RKO (cell line): ENCODE results near the gene OR52M1.

Experiments
- DNase-seq: peaks from one replicate; pipeline ENCODE4 v3.0.0-alpha.2; 2016; ENCODE audit warnings: low spot score

The OR52M1 gene

DNA sequence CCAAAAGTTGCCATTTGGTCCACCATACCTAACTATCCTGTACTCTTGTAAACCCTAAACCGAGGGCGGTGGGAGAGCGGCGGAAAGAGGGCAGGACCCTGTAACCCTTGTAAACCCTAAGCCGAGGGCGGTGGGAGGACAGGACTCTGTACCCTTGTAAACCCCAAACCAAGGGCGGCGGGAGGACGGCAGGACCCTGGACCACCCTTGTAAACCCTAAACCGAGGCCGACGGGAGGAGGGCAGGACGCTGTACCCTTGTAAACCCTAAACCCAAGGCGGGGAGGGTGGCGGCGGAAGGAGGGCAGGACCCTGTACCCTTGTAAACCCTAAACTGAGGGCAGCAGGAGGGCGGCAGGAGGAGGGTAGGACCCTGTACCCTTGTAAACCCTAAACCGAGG, 24.1 kb downstream of the OR52M1 start:
- no peak for DNase-seq

DNA sequence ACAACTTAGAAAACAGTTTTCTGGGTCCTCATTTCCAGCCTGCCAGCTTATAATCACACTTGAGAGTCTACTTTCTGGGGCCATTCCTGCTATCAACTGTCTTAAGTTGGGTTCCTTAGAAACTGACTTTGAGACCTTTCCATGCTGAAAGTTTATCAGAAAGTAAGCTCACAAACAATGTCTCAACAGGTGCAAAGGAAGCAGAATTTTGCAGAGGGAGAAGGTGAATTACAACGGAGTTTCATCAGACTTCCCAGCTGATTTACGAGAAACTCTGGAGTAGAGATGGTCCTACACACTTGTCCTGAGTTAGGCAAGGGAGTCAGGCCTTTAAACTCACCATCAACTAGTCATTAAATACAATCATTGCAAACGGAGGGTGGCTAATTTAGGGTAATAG, 31.9 kb downstream of the OR52M1 start:
- no peak for DNase-seq

DNA sequence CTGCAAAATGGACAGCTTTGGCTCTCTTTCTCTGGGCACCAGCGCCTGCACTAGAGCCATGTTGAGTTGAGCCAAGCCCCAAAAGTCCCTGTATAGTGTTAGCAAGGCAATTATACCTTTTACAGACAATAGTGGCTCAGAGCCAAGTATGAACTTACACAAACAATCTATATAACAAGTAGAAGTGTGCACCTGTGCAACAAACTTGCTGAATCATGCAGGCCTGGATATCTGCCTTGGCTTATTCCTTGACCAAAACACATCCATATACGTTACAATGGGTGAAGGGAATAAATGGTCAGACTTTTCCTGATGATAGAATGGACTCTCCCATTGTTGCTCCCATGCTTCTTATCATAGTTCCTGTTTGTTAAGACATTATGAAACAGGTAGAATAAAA, 32.8 kb downstream of the OR52M1 start:
- DNase-seq = no peak

DNA sequence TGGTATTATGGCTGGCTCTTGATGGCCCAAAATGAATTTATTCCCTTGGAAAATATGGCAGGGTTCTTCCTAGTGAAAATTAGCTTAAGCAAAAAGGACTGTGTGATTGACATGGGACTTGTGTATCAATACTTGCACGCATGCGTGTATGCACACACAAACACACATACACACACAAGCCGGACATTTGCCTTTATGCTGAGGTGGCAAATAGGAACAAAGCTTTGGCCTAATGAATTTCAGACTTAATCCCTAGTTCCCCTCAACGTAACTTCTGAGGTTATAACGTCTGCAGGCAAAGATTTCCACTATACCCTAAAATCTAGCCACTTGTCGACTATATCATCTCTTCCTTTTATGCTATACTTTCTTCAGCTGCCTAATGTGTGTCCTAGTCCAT, 33.6 kb downstream of the OR52M1 start:
- DNase-seq = no peak

DNA sequence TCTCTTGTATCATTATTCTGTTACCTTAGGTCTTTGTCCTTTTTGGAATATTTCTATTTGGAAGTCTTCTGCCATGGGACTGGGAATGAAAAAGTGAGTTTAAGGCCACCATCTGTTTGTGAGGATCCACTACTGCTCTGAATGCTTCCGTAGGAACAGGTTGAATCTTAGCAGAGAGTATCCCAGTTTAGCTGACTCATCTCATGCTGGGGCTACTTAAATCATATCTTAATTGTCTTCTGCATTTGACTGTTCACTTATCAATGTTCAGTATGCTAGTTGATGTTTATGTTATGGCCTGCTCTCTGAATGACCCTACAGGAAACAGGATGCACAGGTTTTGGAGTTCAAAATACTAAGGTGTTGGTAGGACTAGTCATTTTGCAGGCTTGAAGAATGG, 35.1 kb downstream of the OR52M1 start:
- DNase-seq = no peak

DNA sequence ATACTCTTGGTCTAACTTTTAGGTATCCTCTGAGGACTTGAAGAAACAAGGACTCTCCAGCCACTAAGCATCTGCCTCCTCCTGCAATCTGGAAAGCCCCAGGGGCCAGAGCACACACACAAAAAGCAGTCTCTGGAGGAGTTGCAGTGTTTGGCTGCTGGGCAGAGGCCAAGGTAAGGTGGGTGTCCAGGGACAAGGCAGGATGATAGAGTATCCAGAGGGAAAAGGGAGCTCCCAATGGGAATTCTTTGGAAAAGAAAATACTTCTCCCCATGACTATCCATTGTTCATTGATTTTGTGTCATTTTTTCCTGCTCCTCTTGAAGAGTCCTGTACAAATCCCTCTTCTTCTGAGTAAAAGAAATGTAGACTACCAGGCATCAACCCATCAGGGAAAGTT, 36.5 kb downstream of the OR52M1 start, which contains the start of gene OR52I2:
Gene OR52I2, plus strand, starts transcription at position 301 of the 400 bp plus-strand sequence.
- DNase-seq = no peak

DNA sequence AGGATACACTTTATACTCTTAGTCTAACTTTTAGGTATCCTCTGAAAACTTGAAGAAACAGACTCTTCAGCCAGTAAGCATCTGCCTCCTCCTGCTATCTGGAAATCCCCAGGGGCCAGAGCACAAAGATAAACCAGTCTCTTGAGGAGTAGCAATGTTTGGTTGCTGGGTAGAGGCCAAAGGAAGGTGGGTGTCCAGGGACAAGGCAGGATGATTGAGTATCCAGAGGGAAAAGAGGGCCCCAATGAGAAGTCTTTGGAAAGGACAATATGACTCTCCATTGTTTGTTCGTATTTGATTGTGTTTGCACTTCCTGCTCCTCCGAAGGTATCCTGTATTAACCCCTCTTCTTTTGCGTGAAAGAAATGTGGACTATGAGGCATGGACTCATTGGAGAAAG, 44.0 kb downstream of the OR52M1 start:
- DNase-seq = no peak

DNA sequence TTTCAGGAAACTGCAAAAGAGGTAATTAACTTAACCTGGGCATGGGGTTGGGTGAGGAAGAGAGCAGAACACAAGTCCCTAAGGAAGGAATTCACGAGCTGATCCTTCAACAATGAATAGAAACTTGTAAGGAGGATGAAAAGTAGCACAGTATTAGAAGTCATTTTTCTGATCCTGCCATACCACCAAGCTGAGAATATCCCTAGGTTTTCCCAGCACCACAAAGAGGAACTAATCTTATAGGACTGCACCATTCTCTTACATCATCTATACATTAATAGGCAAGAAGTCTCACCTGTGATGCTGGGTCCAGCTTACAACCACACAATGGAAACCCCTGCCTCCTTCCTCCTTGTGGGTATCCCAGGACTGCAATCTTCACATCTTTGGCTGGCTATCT, 48.7 kb downstream of the OR52M1 start, which contains the start of gene OR52I1:
Gene OR52I1, plus strand, starts transcription at position 301 of the 400 bp plus-strand sequence. Its CDS starts 0 bp downstream, at position 301.
- no peak for DNase-seq
